CD4-positive, alpha-beta T cell (primary cell): ENCODE results near the gene SCAF11. TPM values are rescaled to one million over a fixed set of nuclear protein-coding genes. Genes with fewer than 3 reads are reported as not detected.
"Not testable (repeated sequence)": the region's sequence is repeated elsewhere in the genome, so short reads cannot be mapped to it uniquely, and the experiment has no call there.

Source experiments
- ATAC-seq: fragments of 200-7000 bp; cut with Tn5 transposase; one replicate; pipeline ENCODE4 v1.10.0; 2022; ENCODE audit warnings: mild to moderate bottlenecking; ENCODE audit not compliant: poor library complexity
- CTCF ChIA-PET: fragments of 350-600 bp; sonication (Branson Sonifier 250); formaldehyde crosslinking; loops from one replicate; lab custom pipeline; 2021; ENCODE audit warnings: antibody characterized with exemption, inconsistent platforms; lab: Charles Lee
- POLR2A ChIA-PET: fragments of 350-600 bp; sonication (Branson Sonifier 250); formaldehyde crosslinking; loops from one replicate; lab custom pipeline; 2021; ENCODE audit warnings: antibody characterized with exemption, inconsistent platforms; lab: Charles Lee
- DNase-seq, 14 experiments: peaks; one replicate each; pipeline ENCODE4 v3.0.0-alpha.2; 2013 to 2020; ENCODE audit warnings: mixed read lengths in 2 of 14
- H3K27ac ChIP-seq, 2 donors: one replicate each; pipeline versions ENCODE4 v1.5.1 to v1.7.0; 2013; ENCODE audit warnings: low read length in 2 of 2, low read depth in 1 of 2, mild to moderate bottlenecking in 1 of 2
- H3K27me3 ChIP-seq, 2 experiments: 1 replicate in 1 of 2; 2 replicates in 1 of 2; pipeline versions ENCODE4 v1.6.1 to v1.7.0; 2013; ENCODE audit warnings: low read length in 2 of 2, control low read depth in 1 of 2, mild to moderate bottlenecking in 1 of 2, moderate library complexity in 1 of 2; ENCODE audit not compliant: insufficient read depth in 2 of 2, control insufficient read depth in 1 of 2
- H3K36me3 ChIP-seq: one replicate; pipeline ENCODE4 v1.6.1; 2013; ENCODE audit warnings: low read length, control low read depth; ENCODE audit not compliant: insufficient read depth
- H3K4me1 ChIP-seq: one replicate; pipeline ENCODE4 v1.6.1; 2013; ENCODE audit warnings: low read length, control low read depth; ENCODE audit not compliant: insufficient read depth
- H3K4me3 ChIP-seq: one replicate; pipeline ENCODE4 v1.5.1; 2013; ENCODE audit warnings: mild to moderate bottlenecking, low read length, moderate library complexity
- H3K9me3 ChIP-seq, 2 experiments: 1 replicate in 1 of 2; 2 replicates in 1 of 2; pipeline versions ENCODE4 v1.6.1 to v1.7.0; 2013; ENCODE audit warnings: low read length in 2 of 2, mild to moderate bottlenecking in 2 of 2, control low read depth in 1 of 2, moderate library complexity in 1 of 2; ENCODE audit not compliant: control insufficient read depth in 1 of 2, insufficient read depth in 1 of 2
- H3K27ac Mint-ChIP-seq: one replicate; pipeline ENCODE4 v1.8.0; 2020; ENCODE audit warnings: mixed read lengths
- H3K27me3 Mint-ChIP-seq: one replicate; pipeline ENCODE4 v1.8.0; 2021; ENCODE audit warnings: mixed read lengths
- H3K36me3 Mint-ChIP-seq: one replicate; pipeline ENCODE4 v1.8.0; 2021; ENCODE audit warnings: low read depth, mixed read lengths
- H3K4me1 Mint-ChIP-seq: one replicate; pipeline ENCODE4 v1.8.0; 2021; ENCODE audit warnings: low read depth, mixed read lengths
- H3K4me3 Mint-ChIP-seq: one replicate; pipeline ENCODE4 v1.8.0; 2020; ENCODE audit warnings: mild to moderate bottlenecking, mixed read lengths
- H3K9me3 Mint-ChIP-seq: one replicate; pipeline ENCODE4 v1.8.0; 2020; ENCODE audit warnings: mixed read lengths
- CTCF ChIP-seq: fragments of 200-600 bp; IDR thresholded peaks from one replicate; pipeline ENCODE4 v1.8.0; 2022; ENCODE audit warnings: antibody characterized with exemption, mild to moderate bottlenecking
- intact Hi-C, 2 experiments: fragments of 100-400 bp; cut with DNase I in 1 of 2; cut with micrococcal nuclease in 1 of 2; formaldehyde crosslinking; loops; one replicate each; pipeline versions ENCODE4 v1.15.1 to v1.9.0; 2023 to 2025; cut with DNase I, micrococcal nuclease
- polyA plus RNA-seq, 2 donors: library from polyadenylated mRNA; unstranded; fragments of 120-200 nt; gene quantifications; one replicate each; pipeline ENCODE4 v1.2.1, GENCODE V29; 2013
- total RNA-seq, 174 experiments: library from RNA in 2 of 174; stranded (reverse) in 2 of 174; gene quantifications; one replicate each; pipeline ENCODE4 v1.2.3 and lab custom pipeline; 2021 to 2026

Gene SCAF11
- 100 to 1,000 TPM; 205 to 213 TPM for total RNA-seq
- 91.8 TPM for polyA plus RNA-seq (2013, experiment 1 of 2)
- polyA plus RNA-seq (2013, experiment 2 of 2), result 108 TPM
- 147 to 721 (median 290) reads per million in 172 experiments for total RNA-seq (lab: John Stamatoyannopoulos, UW)

- peak; percentile 79 for TF ChIP-seq CTCF
- Mint-ChIP-seq H3K27ac (peak within 1 kb of the TSS; percentile 98), H3K27me3 (peaks cover 4% of the 10 kb centered on the region), H3K36me3 (peaks cover 48% of the 10 kb centered on the region), H3K9me3 (no peaks in the 10 kb centered on the region), H3K4me3 (peak within 1 kb of the TSS; percentile 95), H3K4me1 (peaks cover 56% of the 10 kb centered on the region)
- Histone ChIP-seq H3K27me3 (no peaks in the 10 kb centered on the region), H3K4me1 (peaks cover 21% of the 10 kb centered on the region), H3K36me3 (peaks cover 10% of the 10 kb centered on the region), H3K27ac (peak within 1 kb of the TSS; percentile 98), H3K9me3 (no peaks in the 10 kb centered on the region), H3K4me3 (peak within 1 kb of the TSS; percentile 95)
- peak; percentile 76 for ATAC-seq
- intact Hi-C loops, result loop anchor here (1.0 to 10.0 kb wide), 10 partner anchors 82 to 1717 kb away; partner anchors contain the start of genes ARID2 (in 2 of the 2), RPAP3 (in 1 of the 2), SLC38A1 (in 1 of the 2) and SLC38A2 (in 1 of the 2)
- CTCF ChIA-PET, result interaction anchor here (0.6 to 1.9 kb wide), 18 partner anchors 9 to 381 kb away, joined by 3 to 7 read pairs (median 4); partner anchors contain the start of gene SLC38A1
- POLR2A ChIA-PET, result interaction anchor here (0.6 to 5.4 kb wide), 29 partner anchors 8 to 1315 kb away, joined by 3 to 73 read pairs (median 4); partner anchors contain the start of genes ANO6, ARID2 and SLC38A1
- peak; percentile 100 for DNase-seq
Measured at GRCh38 chr12:45990468-45991283, at the start of gene SCAF11. Gene SCAF11, minus strand, starts transcription at chr12:45990574. Its CDS starts 26,407 bp downstream, at chr12:45964167.

GRCh38 chr12:46037066-46037465 lies 46.7 kb upstream of the SCAF11 start:
- POLR2A ChIA-PET, H3K9me3 ChIP-seq, CTCF ChIA-PET, H3K4me1 ChIP-seq, H3K27ac ChIP-seq, H3K4me3 ChIP-seq, H3K27me3 ChIP-seq, H3K4me1 Mint-ChIP-seq, H3K36me3 ChIP-seq, H3K9me3 Mint-ChIP-seq, H3K36me3 Mint-ChIP-seq, ATAC-seq, DNase-seq, H3K27ac Mint-ChIP-seq, intact Hi-C loops, H3K4me3 Mint-ChIP-seq: not testable (repeated sequence)
- peaks cover 21% of the 10 kb centered on the region for H3K27me3 Mint-ChIP-seq

- CTCF ChIA-PET, result no interaction called here
- intact Hi-C loops, result no loop called here
Measured at GRCh38 chr12:46027172-46027571, 36.8 kb upstream of the SCAF11 start.

More at GRCh38 chr12:46027172-46027571, 36.8 kb upstream of the SCAF11 start:
- no peak for TF ChIP-seq CTCF
- DNase-seq, result no peak
- Mint-ChIP-seq H3K27me3 (peaks cover 32% of the 10 kb centered on the region), H3K27ac (no peak overlapping the region), H3K9me3 (peaks cover 21% of the 10 kb centered on the region), H3K4me1 (no peaks in the 10 kb centered on the region), H3K36me3 (peaks cover 36% of the 10 kb centered on the region), H3K4me3 (no peak overlapping the region)
- Histone ChIP-seq H3K27me3 (no peaks in the 10 kb centered on the region), H3K4me3 (no peak overlapping the region), H3K4me1 (no peaks in the 10 kb centered on the region), H3K27ac (no peak overlapping the region), H3K36me3 (no peaks in the 10 kb centered on the region), H3K9me3 (peaks cover 19 to 49% of the 10 kb centered on the region in 2 experiments)
- POLR2A ChIA-PET, result no interaction called here
- no peak for ATAC-seq
